GM12878 (cell line): Measurements from ENCODE around the gene REPS1. TPM values are rescaled to one million over a fixed set of nuclear protein-coding genes. Genes with fewer than 3 reads are reported as not detected.
A peak's percentile ranks its signal among the peaks of the same experiment; 100 is the strongest.

Experiments
- ASH2L ChIP-seq: fragments of 300-600, 200-600 bp; sonication (generic); IDR thresholded peaks from 2 replicates; pipeline ENCODE4 v1.6.1; 2017; ENCODE audit warnings: low read depth, mild to moderate bottlenecking, borderline replicate concordance
- ATF2 ChIP-seq: IDR thresholded peaks from 2 replicates; pipeline ENCODE4 v1.6.1; 2012; ENCODE audit warnings: low read length, inconsistent platforms
- BHLHE40 ChIP-seq, 2 experiments: fragments of 450-650 bp in 1 of 2; IDR thresholded peaks; 2 replicates each; pipeline ENCODE4 v1.6.1; 2011 to 2017; ENCODE audit warnings: low read depth in 2 of 2, borderline replicate concordance in 1 of 2, improper control_type of control experiment in 1 of 2, low read length in 1 of 2, mild to moderate bottlenecking in 1 of 2
- BRCA1 ChIP-seq: IDR thresholded peaks from 2 replicates; pipeline ENCODE4 v1.6.1; 2011; ENCODE audit warnings: low read depth, low read length, improper control_type of control experiment
- CBFB ChIP-seq: IDR thresholded peaks from 2 replicates; pipeline ENCODE4 v1.6.1; 2016; ENCODE audit warnings: antibody characterized with exemption, low read depth
- CBX3 ChIP-seq: fragments of 200-600 bp; sonication (generic); IDR thresholded peaks from 2 replicates; pipeline ENCODE4 v1.6.1; 2016; ENCODE audit warnings: low read depth, borderline replicate concordance
- FOS ChIP-seq: IDR thresholded peaks from 3 replicates; pipeline ENCODE4 v1.6.1; 2011; ENCODE audit warnings: borderline replicate concordance; ENCODE audit not compliant: insufficient read length; ENCODE audit errors: extremely low read depth
- GABPA ChIP-seq: IDR thresholded peaks from 2 replicates; pipeline ENCODE4 v1.6.1; 2014; ENCODE audit warnings: antibody characterized with exemption, low read depth, mild to moderate bottlenecking, inconsistent platforms
- HDAC6 ChIP-seq: fragments of 200-600 bp; sonication (generic); IDR thresholded peaks from one replicate; pipeline ENCODE4 v1.8.0; 2017; ENCODE audit warnings: antibody characterized with exemption; ENCODE audit not compliant: unreplicated experiment
- JUNB ChIP-seq: IDR thresholded peaks from 2 replicates; pipeline ENCODE4 v1.6.1; 2016; ENCODE audit warnings: antibody characterized with exemption, mild to moderate bottlenecking
- JUND ChIP-seq: IDR thresholded peaks from 2 replicates; pipeline ENCODE4 v1.6.1; 2012; ENCODE audit warnings: low read depth, mild to moderate bottlenecking, low read length, improper control_type of control experiment, moderate library complexity
- LARP7 ChIP-seq: fragments of 450-650 bp; IDR thresholded peaks from 2 replicates; pipeline ENCODE4 v1.6.1; 2017; ENCODE audit warnings: mild to moderate bottlenecking
- MTA3 ChIP-seq: IDR thresholded peaks from 2 replicates; pipeline ENCODE4 v1.6.1; 2012; ENCODE audit warnings: low read length, inconsistent platforms, borderline replicate concordance
- NKRF ChIP-seq: fragments of 450-650 bp; conservative IDR thresholded peaks from 2 replicates; pipeline ENCODE4 v1.6.1; 2017; ENCODE audit warnings: mild to moderate bottlenecking, moderate library complexity
- PAX8 ChIP-seq: fragments of 450-650 bp; IDR thresholded peaks from 2 replicates; pipeline ENCODE4 v1.6.1; 2017; ENCODE audit warnings: mild to moderate bottlenecking, moderate library complexity
- POLR2AphosphoS2 ChIP-seq: IDR thresholded peaks from 2 replicates; pipeline ENCODE4 v1.6.1; 2011; ENCODE audit warnings: low read depth, mild to moderate bottlenecking, low read length, improper control_type of control experiment, moderate library complexity
- PRDM15 ChIP-seq: fragments of 450-650 bp; formaldehyde crosslinking; IDR thresholded peaks from 2 replicates; pipeline ENCODE4 v1.4.0; 2020; ENCODE audit warnings: mild to moderate bottlenecking, moderate library complexity
- SMAD5 ChIP-seq: IDR thresholded peaks from 2 replicates; pipeline ENCODE4 v1.6.1; 2016; ENCODE audit warnings: antibody characterized with exemption, low read depth
- SMC3 ChIP-seq: IDR thresholded peaks from 2 replicates; pipeline ENCODE4 v1.6.1; 2011; ENCODE audit warnings: low read length, improper control_type of control experiment, borderline replicate concordance
- SPI1 ChIP-seq: IDR thresholded peaks from 2 replicates; pipeline ENCODE4 v1.6.1; 2011; ENCODE audit warnings: low read depth, mild to moderate bottlenecking, low read length, moderate library complexity, borderline replicate concordance; ENCODE audit not compliant: insufficient read depth
- SREBF1 ChIP-seq: IDR thresholded peaks from 2 replicates; pipeline ENCODE4 v1.6.1; 2012; ENCODE audit warnings: mild to moderate bottlenecking, low read length
- USF1 ChIP-seq: IDR thresholded peaks from 2 replicates; pipeline ENCODE4 v1.6.1; 2011; ENCODE audit warnings: borderline replicate concordance, low read depth, mild to moderate bottlenecking, moderate library complexity, mixed read lengths, low read length; ENCODE audit not compliant: insufficient read depth; ENCODE audit errors: extremely low read length
- ZNF384 ChIP-seq: IDR thresholded peaks from 2 replicates; pipeline ENCODE4 v1.6.1; 2012; ENCODE audit warnings: low read depth, mild to moderate bottlenecking, low read length, improper control_type of control experiment, borderline replicate concordance
- polyA plus RNA-seq, 11 experiments: library from polyadenylated mRNA; depleted of rRNA in 4 of 11; unstranded in 6 of 11; stranded (reverse) in 5 of 11; fragments of >200 nt; fragmentation: Nextera tagmentation in 4 of 11; fragmentation: Illumina TruSeq in 1 of 11; extraction: Ambion mirVana in 4 of 11; extraction: Trizol in 1 of 11; gene quantifications; 1 replicate in 1 of 11; 2 replicates in 10 of 11; pipeline versions ENCODE4 v1.2.1 to v1.2.3, GENCODE V29; 2011 to 2016; ENCODE audit warnings: inconsistent platforms in 2 of 11, missing spikeins in 2 of 11, low read depth in 1 of 11
- total RNA-seq, 4 experiments: library from RNA; depleted of rRNA in 3 of 4; stranded (reverse); fragments of >200 nt in 3 of 4; fragmentation: Illumina TruSeq in 1 of 4; extraction: Trizol in 1 of 4; gene quantifications; 2 replicates each; pipeline versions ENCODE4 v1.2.1 to v1.2.3, GENCODE V29; 2013 to 2021

REPS1 gene
- total and polyA plus RNA-seq, 10 of the 15 experiments (the other 5 are each of a cell fraction or from before 2014, with no cell fraction given) = 13.7 to 59.3 (median 31.7) TPM

GRCh38 chr6:138979813-138980668, 8.0 kb downstream of the REPS1 start (continued):
- TF ChIP-seq SPI1 (peak; percentile 92), SMC3 (no peak), SMAD5 (no peak), PAX8 (no peak), BRCA1 (no peak), CBX3 (no peak), ZNF384 (no peak), HDAC6 (no peak), SREBF1 (no peak), JUND (no peak), CBFB (no peak), ASH2L (no peak), BHLHE40 (IDR thresholded peaks at IDR 0.05; ENCODE audit: borderline replicate concordance in 1 of 2, low read depth in 2 of 2, low read length in 1 of 2) (no peak), USF1 (no peak), POLR2AphosphoS2 (no peak), ATF2 (0 out of 2 replicates have a peak, but pooled peaks have one; percentile 23), NKRF (no peak), PRDM15 (CRISPR knock-in tag) (no peak), JUNB (no peak), FOS (no peak), MTA3 (no peak), LARP7 (no peak), GABPA (no peak)
